Measurements from ENCODE around the gene CPA1. TPM values are rescaled to one million over a fixed set of nuclear protein-coding genes. Genes with fewer than 3 reads are reported as not detected.

The CPA1 gene
- total RNA-seq, 4 donors from 2014 or later = not detected

DNA sequence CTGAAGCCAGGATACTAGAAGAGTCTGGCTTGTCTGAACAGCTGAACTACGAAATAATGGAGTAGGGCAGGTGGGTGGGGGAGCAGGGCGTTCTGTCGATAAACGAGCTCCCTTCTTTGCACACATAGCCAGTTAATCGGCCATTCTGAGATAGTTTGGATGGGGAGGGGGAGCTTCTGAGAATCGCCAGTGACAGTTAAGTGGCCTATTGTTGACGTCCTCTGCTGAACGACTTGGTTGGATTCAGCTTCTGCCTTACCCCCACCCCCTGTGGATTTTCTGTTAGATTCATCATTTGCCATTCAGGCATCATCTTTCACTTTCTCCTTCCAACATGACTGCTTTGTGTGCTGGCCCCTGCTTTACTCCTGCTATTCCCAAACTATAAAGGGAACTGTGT, 35.2 kb upstream of the CPA1 start:
- no peak for DNase-seq
- peaks cover 0 to 2% (median 0%) of the 10 kb centered on the region in 3 donors for H3K4me1 ChIP-seq
- no peak overlapping the region for H3K27ac ChIP-seq
- intact Hi-C loops (cut with DNase I) = no loop called here
- no peaks in the 10 kb centered on the region for H3K9me3 ChIP-seq
- H3K27me3 ChIP-seq = peaks cover 0 to 7% (median 0%) of the 10 kb centered on the region in 4 donors
- no peak overlapping the region for H3K4me3 ChIP-seq
- no peak for TF ChIP-seq POLR2A (IDR thresholded peaks at IDR 0.05)
- TF ChIP-seq, protein P1, sequence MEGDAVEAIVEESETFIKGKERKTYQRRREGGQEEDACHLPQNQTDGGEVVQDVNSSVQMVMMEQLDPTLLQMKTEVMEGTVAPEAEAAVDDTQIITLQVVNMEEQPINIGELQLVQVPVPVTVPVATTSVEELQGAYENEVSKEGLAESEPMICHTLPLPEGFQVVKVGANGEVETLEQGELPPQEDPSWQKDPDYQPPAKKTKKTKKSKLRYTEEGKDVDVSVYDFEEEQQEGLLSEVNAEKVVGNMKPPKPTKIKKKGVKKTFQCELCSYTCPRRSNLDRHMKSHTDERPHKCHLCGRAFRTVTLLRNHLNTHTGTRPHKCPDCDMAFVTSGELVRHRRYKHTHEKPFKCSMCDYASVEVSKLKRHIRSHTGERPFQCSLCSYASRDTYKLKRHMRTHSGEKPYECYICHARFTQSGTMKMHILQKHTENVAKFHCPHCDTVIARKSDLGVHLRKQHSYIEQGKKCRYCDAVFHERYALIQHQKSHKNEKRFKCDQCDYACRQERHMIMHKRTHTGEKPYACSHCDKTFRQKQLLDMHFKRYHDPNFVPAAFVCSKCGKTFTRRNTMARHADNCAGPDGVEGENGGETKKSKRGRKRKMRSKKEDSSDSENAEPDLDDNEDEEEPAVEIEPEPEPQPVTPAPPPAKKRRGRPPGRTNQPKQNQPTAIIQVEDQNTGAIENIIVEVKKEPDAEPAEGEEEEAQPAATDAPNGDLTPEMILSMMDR (IDR thresholded peaks at IDR 0.05) = no peak
- 48 to 75% methylated on average over 8 of the region's 8 CpGs for whole genome bisulfite sequencing, 2 donors
- H3K36me3 ChIP-seq = no peaks in the 10 kb centered on the region

DNA sequence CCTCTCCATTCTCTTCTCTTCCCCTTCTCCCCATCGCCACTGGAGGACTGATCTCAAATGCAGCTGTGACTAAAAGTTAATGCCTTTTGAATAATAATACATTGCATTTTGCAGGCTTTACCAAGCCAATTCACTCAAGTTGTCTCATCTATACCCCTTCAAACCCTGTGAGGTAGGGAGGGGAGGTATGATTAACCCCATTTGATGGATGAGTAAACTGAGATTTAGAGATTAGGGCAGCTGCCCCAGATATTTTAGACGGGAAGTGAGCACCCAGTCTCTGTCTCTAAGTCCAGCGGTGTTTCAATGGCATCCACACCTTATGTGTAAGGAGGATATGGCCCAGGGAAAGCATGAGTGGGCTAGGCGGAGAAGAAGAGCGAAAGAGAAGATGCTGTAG, 34.6 kb upstream of the CPA1 start:
- 75 to 87% methylated on average over 4 of the region's 5 CpGs for WGBS, 2 donors
- intact Hi-C loops (cut with DNase I) = no loop called here
- Histone ChIP-seq H3K4me1 (peaks cover 0 to 8% (median 0%) of the 10 kb centered on the region in 3 donors), H3K9me3 (no peaks in the 10 kb centered on the region), H3K27me3 (peaks cover 0 to 12% (median 0%) of the 10 kb centered on the region in 4 donors), H3K4me3 (no peak overlapping the region), H3K27ac (no peak overlapping the region), H3K36me3 (no peaks in the 10 kb centered on the region)
- DNase-seq = no peak
- no peak for TF ChIP-seq POLR2A (IDR thresholded peaks at IDR 0.05)
- TF ChIP-seq, protein P1 (IDR thresholded peaks at IDR 0.05) = no peak

DNA sequence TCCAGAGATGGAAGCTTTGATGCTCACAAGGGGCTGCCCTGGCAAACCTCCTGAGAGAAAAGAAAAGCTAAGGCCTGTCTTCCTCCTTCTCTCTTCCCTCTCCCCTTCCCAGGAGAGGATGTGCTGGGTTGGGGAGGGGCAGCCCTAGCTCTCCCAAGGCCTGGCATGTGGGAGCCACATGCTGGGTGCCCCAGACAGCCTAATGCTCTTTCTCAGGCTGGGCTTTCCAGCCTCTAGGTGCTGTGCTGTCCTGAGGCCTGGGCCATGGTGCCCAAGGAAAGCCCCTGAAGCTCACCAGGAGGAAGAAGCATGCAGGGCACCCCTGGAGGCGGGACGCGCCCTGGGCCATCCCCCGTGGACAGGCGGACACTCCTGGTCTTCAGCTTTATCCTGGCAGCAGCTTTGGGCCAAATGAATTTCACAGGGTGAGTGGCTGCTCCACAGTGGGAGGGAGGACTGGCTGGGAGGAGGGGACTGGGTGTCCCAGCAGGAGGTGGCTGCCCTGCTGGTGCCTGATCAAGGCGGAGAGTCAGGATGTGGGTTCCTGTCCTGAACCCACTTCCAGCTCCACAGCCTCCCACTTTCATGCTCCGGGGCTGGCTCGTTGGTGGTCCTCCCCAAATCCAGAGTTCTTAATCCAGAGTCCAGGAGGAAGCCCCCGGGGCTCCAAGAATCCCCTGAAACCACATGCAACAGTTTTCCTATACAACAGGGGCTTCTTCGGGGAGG, 34.0 kb upstream of the CPA1 start:
- TF ChIP-seq, protein P1 (IDR thresholded peaks at IDR 0.05) = no peak
- no peak for TF ChIP-seq POLR2A (IDR thresholded peaks at IDR 0.05)
- WGBS, 2 donors = 80% methylated on average over 1 of the region's 10 CpGs; no CpG with 5 or more reads in 1 of the 2 donors
- no peak for DNase-seq

DNA sequence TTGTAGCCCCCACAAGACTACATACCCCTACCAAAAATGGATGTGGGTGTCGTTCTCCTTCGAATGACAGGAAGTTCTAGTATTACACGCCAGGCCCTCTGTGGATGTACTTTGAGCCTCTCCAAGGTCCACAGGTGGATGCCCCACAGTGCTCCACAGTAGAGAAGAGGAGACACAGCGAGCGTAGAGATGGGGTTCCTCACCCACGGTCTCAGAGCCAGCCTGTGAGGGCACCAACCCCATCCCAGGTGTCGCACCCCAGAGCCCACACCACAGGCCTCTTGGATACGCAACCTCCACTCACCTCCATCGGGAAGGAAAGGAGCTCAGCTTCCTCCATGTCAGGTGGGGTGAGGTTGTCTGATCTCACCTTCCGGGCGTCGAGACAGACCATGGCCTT, 33.4 kb upstream of the CPA1 start:
- DNase-seq = no peak
- Histone ChIP-seq H3K9me3 (no peaks in the 10 kb centered on the region), H3K4me3 (no peak overlapping the region), H3K36me3 (no peaks in the 10 kb centered on the region), H3K4me1 (peaks cover 0 to 20% (median 9%) of the 10 kb centered on the region in 3 donors), H3K27ac (no peak overlapping the region), H3K27me3 (peaks cover 0 to 14% (median 0%) of the 10 kb centered on the region in 4 donors)
- WGBS, 2 donors = 78 to 98% methylated on average over 4 to 12 of the region's 12 CpGs
- TF ChIP-seq, protein P1 (IDR thresholded peaks at IDR 0.05) = no peak
- no peak for TF ChIP-seq POLR2A (IDR thresholded peaks at IDR 0.05)
- intact Hi-C loops (cut with DNase I) = no loop called here

More for the DNA sequence above, 34.0 kb upstream of the CPA1 start:
- Histone ChIP-seq H3K9me3 (no peaks in the 10 kb centered on the region), H3K27me3 (peaks cover 0 to 14% (median 0%) of the 10 kb centered on the region in 4 donors), H3K27ac (no peak overlapping the region), H3K36me3 (no peaks in the 10 kb centered on the region), H3K4me1 (peaks cover 0 to 14% (median 4%) of the 10 kb centered on the region in 3 donors), H3K4me3 (no peak overlapping the region)
- intact Hi-C loops (cut with DNase I) = no loop called here

DNA sequence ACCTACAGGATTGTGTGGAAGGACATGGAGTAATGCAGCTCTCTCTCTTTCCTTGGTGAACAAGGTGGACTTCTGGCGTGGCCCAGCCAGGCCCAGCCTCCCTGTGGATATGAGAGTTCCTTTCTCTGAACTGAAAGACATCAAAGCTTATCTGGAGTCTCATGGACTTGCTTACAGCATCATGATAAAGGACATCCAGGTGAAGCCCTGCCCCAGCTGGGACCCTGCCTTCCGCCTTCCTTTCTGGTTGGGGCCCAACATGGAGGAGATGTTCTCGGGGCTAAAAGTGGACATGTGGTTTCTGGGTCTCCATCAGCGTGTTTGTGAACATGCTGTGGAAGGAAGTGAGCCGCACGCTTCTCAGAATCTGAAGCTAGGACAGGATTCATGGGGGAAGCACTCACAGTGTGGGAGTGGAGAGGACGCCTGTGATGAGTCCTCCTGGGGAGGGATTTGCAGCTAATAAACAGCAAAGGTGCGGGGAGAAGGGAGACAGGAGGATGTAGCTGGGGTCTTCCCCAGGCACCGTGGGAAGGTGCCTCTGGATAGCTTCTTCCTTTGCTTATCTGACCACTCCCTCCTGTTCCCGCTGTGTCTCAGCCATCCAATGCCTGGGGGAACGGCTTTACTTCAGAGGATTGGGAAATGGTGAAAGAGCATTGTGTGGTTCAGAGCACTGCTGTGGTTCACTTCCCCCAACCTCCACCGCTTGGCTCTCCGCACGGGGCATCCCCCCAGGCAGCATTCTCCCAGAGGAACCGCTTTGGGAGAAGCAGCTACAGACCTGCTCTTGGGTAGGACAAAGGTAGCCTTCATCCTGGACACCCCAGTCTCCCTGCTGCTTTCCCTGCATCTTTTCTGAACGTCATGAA, 30.1 kb upstream of the CPA1 start:
- no peaks in the 10 kb centered on the region for H3K36me3 ChIP-seq
- peaks cover 0 to 35% (median 15%) of the 10 kb centered on the region in 3 donors for H3K4me1 ChIP-seq
- intact Hi-C loops (cut with DNase I) = no loop called here
- H3K4me3 ChIP-seq = no peak overlapping the region
- DNase-seq = no peak
- peak overlapping the region; percentile 13 to 72 (median 56) for H3K27ac ChIP-seq
- no peaks in the 10 kb centered on the region for H3K9me3 ChIP-seq
- 29 to 44% methylated on average over 11 to 15 of the region's 16 CpGs for WGBS, 2 donors
- peaks cover 0 to 14% (median 0%) of the 10 kb centered on the region in 4 donors for H3K27me3 ChIP-seq
- TF ChIP-seq, protein P1 (IDR thresholded peaks at IDR 0.05) = no peak
- TF ChIP-seq POLR2A (IDR thresholded peaks at IDR 0.05) = no peak

Measured in esophagus squamous epithelium (tissue), 5 donors.